ENCODE data around the gene MNX1. TPM values are rescaled to one million over a fixed set of nuclear protein-coding genes. Genes with fewer than 3 reads are reported as not detected.
A peak's percentile ranks its signal among the peaks of the same experiment; 100 is the strongest.

Gene MNX1
- total RNA-seq, 4 donors from 2014 or later = not detected

DNA sequence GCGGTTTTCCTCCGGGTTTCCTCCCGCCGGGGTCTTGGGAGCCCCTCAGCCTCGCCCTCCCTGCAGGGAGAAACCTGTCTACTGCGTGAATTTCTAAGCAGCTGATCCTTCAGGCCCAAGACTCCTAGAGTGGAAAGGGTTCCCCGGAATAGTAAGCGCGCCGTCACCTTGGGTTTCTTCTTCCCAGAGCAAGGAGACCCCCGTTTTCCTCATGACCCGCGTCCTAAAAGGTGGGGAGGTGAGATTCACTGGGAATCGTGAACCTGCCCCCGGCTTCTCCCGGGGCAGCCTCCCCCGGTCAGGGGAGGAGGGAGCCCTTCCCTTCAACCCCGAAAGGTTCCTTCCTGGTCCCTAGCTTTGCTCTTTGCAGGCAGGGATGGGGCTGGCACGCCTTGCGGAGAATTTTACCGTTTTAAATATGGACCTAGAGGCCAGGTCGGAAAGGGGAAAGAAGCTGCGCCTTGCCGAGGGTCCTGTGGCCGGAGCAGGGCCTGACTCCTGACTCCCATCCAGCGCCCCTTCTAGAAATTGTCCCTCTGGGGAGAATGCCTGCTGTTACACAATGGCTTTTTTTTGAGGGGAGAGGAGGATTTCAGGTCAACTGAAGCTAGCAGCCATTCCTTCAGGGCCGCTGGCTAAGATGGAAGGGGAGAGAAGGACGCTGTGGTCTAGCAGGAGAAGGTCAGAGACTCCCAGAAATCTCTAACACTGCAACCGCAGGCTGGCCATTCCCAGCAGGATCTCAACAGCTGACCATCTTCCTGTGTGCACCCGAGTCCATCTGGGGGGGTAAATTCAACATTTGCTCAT, 11.6 kb upstream of the MNX1 start:
- peaks cover 0 to 39% (median 14%) of the 10 kb centered on the region in 3 donors for H3K4me1 ChIP-seq
- TF ChIP-seq, protein P1, sequence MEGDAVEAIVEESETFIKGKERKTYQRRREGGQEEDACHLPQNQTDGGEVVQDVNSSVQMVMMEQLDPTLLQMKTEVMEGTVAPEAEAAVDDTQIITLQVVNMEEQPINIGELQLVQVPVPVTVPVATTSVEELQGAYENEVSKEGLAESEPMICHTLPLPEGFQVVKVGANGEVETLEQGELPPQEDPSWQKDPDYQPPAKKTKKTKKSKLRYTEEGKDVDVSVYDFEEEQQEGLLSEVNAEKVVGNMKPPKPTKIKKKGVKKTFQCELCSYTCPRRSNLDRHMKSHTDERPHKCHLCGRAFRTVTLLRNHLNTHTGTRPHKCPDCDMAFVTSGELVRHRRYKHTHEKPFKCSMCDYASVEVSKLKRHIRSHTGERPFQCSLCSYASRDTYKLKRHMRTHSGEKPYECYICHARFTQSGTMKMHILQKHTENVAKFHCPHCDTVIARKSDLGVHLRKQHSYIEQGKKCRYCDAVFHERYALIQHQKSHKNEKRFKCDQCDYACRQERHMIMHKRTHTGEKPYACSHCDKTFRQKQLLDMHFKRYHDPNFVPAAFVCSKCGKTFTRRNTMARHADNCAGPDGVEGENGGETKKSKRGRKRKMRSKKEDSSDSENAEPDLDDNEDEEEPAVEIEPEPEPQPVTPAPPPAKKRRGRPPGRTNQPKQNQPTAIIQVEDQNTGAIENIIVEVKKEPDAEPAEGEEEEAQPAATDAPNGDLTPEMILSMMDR (IDR thresholded peaks at IDR 0.05) = no peak
- TF ChIP-seq EP300 (IDR thresholded peaks at IDR 0.05) (no peak), POLR2AphosphoS5 (IDR thresholded peaks at IDR 0.05) (no peak), POLR2A (IDR thresholded peaks at IDR 0.05) (no peak)
- no peak for ATAC-seq
- WGBS, 2 donors (ENCODE audit: low coverage in 1 of 2) = 4 to 7% methylated on average over 6 to 7 of the region's 30 CpGs
- H3K9me3 ChIP-seq = no peaks in the 10 kb centered on the region
- no peak overlapping the region for H3K27ac ChIP-seq
- H3K36me3 ChIP-seq = no peaks in the 10 kb centered on the region
- H3K27me3 ChIP-seq = peaks cover 97% of the 10 kb centered on the region
- no peak overlapping the region for H3K4me3 ChIP-seq

DNA sequence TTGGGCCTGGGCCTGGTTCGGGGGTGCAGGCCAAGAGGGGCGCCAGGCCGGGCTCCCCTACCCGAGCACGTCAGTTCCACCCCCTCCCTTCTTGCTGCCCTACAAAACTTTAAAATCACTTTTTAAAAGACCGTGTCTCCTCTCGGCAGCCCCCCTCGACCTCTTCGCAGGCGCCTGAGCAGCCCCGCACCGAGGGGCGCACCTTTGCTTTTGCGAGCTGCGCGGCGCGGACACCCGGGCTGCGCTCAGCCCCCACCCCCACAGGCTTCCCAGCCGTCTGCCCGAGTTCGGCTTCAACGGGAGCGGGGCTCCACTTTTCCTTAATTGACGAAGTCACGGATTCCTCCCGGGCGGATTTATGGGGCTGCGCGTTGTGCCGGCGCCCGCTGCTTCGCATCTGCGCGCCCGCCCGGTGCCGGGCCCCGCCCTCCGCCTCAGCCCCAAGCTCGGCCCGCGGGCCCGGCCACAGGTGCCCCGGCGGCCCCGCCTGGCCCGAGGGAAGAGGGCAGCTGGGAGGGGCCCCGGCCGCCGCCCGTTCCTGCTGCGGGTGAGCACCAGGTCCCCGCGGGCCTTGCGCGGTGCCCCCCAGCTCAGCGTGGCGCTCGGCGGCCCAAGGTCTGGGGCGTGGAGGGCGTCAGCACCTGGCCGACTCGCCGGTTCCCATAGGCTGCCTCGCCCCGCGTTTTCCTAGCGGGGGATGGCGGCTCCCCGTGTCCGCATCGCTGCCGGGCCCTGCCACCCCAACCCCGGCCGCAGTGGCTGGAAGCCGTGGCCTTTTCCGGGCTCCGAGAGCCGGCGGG, 10.8 kb upstream of the MNX1 start:
- H3K27me3 ChIP-seq = peaks cover 97% of the 10 kb centered on the region
- TF ChIP-seq, protein P1 (IDR thresholded peaks at IDR 0.05) = no peak
- no peak for TF ChIP-seq POLR2AphosphoS5 (IDR thresholded peaks at IDR 0.05)
- TF ChIP-seq EP300 (IDR thresholded peaks at IDR 0.05) = no peak
- TF ChIP-seq POLR2A (IDR thresholded peaks at IDR 0.05) = no peak

DNA sequence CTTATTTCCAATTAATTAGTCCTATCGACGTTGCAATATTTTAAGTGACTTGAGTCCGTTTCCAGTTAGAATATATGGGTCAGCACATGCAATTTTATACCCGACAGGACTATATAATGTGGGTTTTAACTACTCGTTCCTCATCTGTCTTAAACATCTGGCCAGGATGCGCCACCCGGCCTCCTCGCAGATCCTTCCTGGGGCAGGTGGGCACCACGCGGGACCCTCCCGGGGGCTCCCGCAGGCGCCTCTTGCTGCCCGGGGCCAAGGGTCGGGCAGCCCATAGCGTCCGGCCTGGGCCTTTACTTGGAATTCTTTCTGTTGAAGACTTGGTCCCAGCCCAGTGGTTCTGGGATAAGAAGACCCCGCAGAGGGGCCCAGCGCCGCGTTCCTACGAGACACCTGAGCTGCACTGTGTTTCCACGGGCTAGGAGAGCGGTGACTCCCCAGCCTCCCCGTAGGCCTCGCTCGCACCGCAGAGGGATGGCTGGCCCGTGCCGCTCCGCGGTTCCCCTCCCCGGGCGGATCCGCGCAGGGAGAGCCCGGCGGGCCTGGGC, 10.1 kb upstream of the MNX1 start:
- Histone ChIP-seq H3K27ac (no peak overlapping the region), H3K4me1 (peaks cover 0 to 39% (median 14%) of the 10 kb centered on the region in 3 donors), H3K27me3 (peaks cover 98% of the 10 kb centered on the region), H3K36me3 (no peaks in the 10 kb centered on the region), H3K4me3 (peak overlapping the region in 1 of 2 donors; percentile 34), H3K9me3 (no peaks in the 10 kb centered on the region)
- TF ChIP-seq POLR2AphosphoS5 (IDR thresholded peaks at IDR 0.05) (no peak), POLR2A (IDR thresholded peaks at IDR 0.05) (no peak), EP300 (IDR thresholded peaks at IDR 0.05) (no peak)
- TF ChIP-seq, protein P1 (IDR thresholded peaks at IDR 0.05) = no peak
- ATAC-seq = no peak
- 3 to 10% methylated on average over 5 to 22 of the region's 38 CpGs for WGBS, 2 donors (ENCODE audit: low coverage in 1 of 2)

More for the DNA sequence above, 10.8 kb upstream of the MNX1 start:
- Histone ChIP-seq H3K27ac (no peak overlapping the region), H3K4me3 (peak overlapping the region in 1 of 2 donors; percentile 34), H3K36me3 (no peaks in the 10 kb centered on the region), H3K9me3 (no peaks in the 10 kb centered on the region), H3K4me1 (peaks cover 0 to 39% (median 14%) of the 10 kb centered on the region in 3 donors)
- WGBS, 2 donors (ENCODE audit: low coverage in 1 of 2) = 0 to 5% methylated on average over 5 to 7 of the region's 84 CpGs
- ATAC-seq = no peak

DNA sequence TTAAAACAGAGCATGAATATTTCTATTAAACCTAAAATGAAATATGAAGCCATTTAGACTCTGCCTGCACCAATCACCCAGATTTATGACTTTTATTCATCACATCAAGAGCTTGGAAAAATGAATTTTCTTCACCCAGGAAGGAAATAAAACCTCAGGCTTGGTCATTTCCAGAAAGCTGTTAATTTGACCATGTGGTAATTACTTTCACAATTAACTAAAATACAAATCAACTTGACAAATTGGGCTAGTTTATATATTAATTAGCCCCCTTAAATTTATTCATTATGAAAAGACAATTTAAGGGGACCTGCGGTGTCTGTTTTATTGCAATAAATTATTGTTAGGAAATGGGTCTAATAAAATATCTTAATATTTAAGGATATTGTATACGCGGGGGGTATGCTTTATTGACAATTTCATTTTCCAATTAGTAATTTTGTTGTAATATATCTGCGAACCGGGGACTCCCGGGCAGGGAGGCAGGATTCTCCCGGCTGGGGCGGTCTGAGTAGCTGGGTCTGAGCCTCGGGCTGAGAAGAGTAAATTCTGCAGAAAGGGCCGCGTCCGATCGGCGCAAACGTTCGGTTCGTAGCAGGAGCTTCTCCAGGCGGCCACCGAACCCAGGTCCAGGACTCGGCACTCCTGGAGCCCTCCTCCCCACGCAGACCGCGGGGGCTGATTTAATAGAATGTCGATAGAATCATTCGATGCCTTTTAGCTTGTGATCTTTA, 9.4 kb upstream of the MNX1 start:
- no peaks in the 10 kb centered on the region for H3K9me3 ChIP-seq

More for the DNA sequence above, 9.4 kb upstream of the MNX1 start:
- Histone ChIP-seq H3K27me3 (peaks cover 98% of the 10 kb centered on the region), H3K4me3 (no peak overlapping the region), H3K36me3 (no peaks in the 10 kb centered on the region), H3K27ac (no peak overlapping the region), H3K4me1 (peaks cover 0 to 39% (median 14%) of the 10 kb centered on the region in 3 donors)
- 6 to 8% methylated on average over 9 to 25 of the region's 25 CpGs for WGBS, 2 donors (ENCODE audit: low coverage in 1 of 2)
- no peak for ATAC-seq
- TF ChIP-seq POLR2A (IDR thresholded peaks at IDR 0.05) = no peak
- TF ChIP-seq POLR2AphosphoS5 (IDR thresholded peaks at IDR 0.05) = no peak
- no peak for TF ChIP-seq EP300 (IDR thresholded peaks at IDR 0.05)
- TF ChIP-seq, protein P1 (IDR thresholded peaks at IDR 0.05) = no peak
